ENCODE results near the gene NXPE1. TPM values are rescaled to one million over a fixed set of nuclear protein-coding genes. Genes with fewer than 3 reads are reported as not detected.
"Not testable (repeated sequence)": the region's sequence is repeated elsewhere in the genome, so short reads cannot be mapped to it uniquely, and the experiment has no call there.

The NXPE1 gene
- total RNA-seq: not detected

DNA sequence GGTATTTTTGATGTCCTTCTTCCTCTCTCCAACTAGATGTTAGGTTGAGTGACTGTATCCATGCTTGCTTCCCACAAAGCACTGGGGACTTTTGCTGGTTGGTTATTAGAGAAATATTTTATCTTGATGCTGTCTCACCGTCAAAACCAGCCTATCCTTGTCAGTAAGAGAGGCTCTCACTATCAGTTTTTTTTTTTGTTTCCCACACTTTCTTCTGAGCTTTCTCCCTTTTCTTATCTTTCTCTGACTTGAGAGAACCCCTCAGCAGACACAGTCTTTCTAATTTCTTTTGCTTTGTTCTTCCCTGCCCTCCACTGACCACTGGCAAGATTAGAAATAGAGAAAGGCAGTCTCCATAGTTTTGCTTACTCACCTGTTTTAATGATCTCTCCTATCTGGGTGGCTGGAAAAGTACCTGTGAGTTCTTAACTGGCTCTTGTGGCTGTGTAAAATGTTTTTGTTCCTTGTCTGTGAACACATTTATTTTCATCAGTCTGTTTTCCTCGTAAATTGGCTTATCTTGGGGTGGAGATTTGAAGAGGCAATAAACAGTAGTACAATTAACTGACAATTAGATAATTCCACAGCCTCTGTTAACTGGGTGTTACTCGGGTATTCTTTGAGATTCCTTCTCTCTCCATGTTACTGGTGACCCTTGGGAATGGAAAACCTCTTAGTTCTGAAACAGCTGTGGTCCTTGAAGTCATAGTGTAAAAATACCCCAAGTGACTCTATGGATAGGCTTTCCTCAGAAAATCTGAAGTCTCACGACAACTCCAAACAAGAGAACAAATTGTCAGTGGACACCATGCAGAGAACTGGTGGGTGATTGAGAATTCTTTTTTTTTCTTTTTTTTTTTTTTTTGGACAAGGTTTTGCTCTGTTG, at the start of gene NXPE1:
TSS of gene NXPE1 (minus strand) at position 457 of the 886 bp plus-strand sequence. CDS start 8,680 bp downstream, outside the sequence.
- DNase-seq (ENCODE audit: low spot score): no peak

DNA sequence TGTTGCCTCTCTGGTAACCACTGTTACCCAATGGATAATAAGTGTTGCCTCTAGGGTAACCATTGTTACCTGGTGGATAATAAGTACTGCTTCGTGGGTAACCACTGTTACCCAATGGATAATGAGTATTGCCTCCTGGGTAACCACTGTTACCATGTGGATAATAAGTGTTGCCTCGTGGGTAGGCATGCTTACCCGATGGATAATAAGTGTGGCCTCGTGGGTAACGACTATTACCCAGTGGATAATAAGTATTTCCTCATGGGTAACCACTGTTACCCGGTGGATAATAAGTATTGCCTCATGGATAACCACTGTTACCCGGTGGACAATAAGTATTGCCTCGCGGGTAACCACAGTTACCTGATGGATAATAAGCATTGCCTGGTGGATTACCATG, 49.7 kb upstream of the NXPE1 start:
- no peak for DNase-seq (ENCODE audit: low spot score)

DNA sequence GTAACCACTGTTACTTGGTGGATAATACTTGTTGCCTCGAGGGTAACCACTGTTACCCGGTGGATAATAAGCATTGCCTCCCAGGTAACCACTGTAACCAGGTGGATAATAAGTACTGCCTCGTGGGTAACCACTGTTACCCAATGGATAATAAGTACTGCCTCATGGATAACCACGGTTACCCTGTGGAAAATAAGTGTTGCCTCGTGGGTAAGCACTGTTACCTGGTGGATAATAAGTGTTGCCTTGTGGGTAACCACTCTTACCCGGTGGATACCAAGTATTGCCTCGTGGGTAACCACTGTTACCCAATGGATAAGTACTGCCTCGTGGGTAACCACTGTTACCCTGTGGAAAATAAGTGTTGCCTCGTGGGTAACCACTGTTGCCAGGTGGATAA, 48.9 kb upstream of the NXPE1 start:
- not testable (repeated sequence) for DNase-seq (ENCODE audit: low spot score)

DNA sequence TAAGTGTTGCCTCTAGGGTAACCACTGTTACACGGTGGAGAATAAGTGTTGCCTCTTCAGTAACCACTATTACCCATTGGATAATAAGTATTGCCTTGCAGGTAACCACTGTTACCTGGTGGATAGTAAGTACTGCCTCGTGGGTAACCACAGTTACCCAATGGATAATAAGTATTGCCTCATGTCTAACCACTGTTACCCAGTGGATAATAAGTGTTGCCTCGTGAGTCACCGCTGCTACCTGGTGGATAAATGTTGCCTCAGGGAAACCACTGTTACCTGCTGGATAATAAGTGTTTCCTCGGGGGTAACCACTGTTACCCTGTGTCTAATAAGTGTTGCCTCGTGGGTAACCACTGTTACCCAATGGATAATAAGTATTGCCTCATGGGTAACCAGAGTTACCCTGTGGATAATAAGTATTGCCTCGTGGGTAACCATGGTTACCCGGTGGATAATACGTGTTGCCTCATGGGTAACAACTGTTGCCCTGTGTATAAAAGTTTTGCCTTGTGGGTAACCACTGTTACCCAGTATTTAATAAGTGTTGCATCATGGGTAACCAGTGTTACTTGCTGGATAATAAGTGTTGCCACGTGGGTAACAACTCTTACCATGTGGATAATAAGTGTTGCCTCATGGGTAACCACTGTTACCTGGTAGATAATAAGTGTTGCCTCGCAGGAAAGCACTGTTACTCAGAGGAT, 48.2 kb upstream of the NXPE1 start:
- DNase-seq (ENCODE audit: low spot score): no peak

DNA sequence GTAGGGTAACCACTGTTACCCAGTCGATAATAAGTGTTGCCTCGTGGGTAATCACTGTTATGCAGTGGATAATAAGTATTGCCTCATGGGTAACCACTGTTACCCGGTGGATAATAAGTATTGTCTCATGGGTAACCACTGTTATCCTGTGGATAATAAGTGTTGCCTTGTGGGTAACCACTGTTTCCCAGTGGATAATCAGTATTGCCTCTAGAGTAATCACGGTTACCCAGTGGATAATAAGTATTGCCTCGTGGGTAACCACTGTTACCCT, 47.1 kb upstream of the NXPE1 start:
- not testable (repeated sequence) for DNase-seq (ENCODE audit: low spot score)

DNA sequence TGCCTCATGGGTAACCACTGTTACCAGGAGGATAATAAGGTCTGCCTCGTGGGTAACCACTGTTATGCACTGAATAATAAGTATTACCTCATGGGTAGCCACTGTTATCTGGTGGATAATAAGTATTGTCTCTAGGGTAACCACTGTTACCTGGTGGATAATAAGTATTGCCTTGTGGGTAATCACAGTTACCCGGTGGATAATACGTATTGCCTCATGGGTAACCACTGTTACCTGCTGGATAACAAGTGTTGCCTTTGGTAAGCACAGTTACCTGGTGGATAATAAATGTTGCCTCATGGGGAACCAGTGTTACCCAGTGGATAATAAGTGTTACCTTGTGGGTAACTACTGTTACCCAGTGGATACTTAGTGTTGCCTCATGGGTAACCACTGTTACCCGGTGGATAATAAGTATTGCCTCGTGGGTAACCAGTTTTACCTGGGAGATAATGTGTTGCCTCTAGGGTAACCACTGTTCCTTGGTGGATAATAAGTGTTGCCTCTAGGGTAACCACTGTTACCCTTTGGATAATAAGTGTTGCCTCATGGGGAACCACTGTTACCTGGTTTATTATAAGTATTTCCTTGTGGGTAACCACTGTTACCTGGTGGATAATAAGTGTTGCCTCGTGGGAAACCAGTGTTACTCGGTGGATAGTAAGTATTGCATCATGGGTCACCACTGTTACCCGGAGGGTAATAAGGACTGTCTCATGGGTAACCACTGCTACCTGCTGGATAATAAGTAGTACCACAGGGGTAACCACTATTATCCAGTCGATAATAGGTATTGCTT, 46.5 kb upstream of the NXPE1 start:
- no peak for DNase-seq (ENCODE audit: low spot score)

DNA sequence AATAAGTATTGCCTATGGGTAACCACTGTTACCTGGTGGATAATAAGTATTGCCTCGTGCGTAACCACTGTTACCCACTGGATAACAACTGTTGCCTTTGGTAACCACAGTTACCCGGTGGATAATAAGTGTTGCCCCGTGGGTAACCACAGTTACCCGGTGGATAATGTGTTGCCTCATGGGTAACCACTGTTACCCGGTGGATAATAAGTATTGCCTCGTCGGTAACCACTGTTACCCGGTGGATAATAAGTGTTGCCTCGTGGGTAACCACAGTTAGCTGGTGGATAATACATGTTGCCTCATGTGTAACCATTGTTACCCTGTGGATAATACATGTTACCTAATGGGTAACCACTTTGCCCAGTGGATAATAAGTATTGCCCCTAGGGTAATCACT, 45.7 kb upstream of the NXPE1 start:
- no peak for DNase-seq (ENCODE audit: low spot score)

DNA sequence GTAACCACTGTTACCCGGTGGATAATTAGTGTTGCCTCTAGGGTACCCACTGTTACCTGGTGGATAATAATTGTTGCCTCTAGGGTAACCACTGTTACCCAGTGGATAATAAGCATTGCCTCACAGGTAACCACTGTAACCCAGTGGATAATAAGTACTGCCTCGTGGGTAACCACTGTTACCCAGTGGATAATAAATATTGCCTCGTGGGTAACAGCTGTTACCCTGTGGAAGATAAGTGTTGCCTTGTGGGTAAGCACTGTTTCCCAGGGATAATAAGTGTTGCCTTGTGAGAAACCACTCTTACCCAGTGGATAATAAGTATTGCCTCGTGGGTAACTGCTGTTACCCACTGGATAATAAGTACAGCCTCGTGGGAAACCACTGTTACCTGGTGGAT, 45.2 kb upstream of the NXPE1 start:
- DNase-seq (ENCODE audit: low spot score): no peak

DNA sequence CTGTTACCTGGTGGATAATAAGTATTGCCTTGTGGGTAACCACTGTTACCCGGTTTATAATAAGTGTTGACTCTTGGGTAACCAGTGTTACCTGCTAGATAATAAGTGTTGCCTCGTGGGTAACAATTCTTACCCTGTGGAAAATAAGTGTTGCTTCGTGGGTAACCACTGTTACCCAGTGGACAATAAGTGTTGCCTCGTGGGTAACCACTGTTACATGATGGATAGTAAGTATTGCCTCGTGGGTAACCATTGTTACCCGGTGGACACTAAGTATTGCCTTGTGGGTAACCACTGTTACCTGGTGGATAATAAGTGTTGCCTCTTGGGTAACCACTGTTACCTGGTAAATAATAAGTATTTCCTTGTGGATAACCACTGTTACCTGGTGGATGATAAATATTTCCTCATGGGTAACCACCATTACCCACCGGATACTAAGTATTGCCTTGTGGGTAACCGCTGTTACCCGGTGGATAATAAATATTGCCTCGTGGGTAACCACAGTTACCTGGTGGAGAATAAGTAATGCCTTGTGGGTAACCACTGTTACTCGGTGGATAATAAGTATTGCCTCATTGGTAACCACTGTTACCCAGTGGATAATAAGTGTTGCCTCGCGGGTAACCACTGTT, 44.6 kb upstream of the NXPE1 start:
- no peak for DNase-seq (ENCODE audit: low spot score)

DNA sequence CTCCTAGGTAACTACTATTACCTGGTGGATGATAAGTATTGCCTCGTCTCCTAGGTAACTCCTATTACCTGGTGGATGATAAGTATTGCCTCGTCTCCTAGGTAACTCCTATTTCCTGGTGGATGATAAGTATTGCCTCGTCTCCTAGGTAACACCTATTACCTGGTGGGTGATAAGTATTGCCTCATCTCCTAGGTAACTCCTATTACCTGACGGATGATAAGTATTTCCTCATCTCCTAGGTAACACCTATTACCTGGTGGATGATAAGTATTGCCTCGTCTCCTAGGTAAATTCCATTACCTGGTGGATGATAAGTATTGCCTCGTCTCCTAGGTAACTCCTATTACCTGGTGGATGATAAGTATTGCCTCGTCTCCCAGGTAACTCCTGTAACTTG, 43.5 kb upstream of the NXPE1 start:
- DNase-seq (ENCODE audit: low spot score): not testable (repeated sequence)

DNA sequence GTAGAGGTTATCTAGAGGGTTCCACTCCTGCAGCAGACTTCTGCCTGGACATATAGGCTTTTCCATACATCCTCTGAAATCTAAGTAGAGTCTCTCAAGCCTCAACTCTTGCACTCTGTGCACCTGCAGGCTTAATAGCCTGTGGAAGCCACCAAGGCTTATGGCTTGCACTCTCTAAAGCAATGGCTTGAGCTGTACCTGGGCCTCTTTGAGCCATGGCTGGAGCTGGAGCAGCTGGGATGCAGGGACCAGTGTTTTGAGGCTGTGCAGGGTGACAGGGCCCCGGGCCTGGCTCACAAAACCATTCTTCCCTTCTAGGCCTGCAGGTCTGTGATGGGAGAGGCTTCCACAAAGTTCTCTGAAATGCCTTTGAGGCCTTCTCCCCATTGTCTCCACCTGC, 38.8 kb upstream of the NXPE1 start:
- DNase-seq (ENCODE audit: low spot score): no peak

DNA sequence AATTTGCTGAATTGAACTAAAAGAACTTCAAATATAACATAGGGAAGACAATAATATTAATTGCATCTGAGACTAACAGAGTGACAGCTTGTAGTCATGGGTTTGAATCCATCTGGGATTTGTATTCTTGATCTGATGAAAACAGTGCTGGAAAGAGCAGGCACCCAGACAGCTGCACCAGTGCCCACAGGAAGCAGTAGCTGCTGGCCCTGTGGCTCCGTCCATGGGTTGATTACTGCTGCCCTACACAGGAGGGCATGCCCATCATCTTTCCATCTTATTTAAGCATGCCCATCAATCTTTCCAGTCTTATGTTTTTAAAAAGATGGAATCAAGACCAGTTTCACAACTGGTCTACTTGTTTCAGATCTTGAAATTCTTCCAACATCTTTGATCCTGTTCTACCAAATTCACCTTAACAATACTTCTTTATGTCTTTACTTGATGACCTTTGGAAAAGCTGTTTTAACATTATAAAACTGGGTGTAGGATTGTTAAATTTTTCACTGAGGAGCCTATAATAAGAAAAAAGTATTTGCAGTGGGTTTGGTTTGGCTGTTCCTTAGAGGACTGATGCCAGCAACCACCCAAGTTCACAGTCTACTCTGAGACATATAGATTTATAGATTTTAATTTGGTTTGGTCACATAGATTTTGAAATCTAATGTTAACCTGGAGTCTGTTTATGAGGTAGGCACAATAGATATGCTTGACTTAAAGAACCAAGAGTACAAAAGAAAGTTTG, 36.7 kb upstream of the NXPE1 start:
- no peak for DNase-seq (ENCODE audit: low spot score)

DNA sequence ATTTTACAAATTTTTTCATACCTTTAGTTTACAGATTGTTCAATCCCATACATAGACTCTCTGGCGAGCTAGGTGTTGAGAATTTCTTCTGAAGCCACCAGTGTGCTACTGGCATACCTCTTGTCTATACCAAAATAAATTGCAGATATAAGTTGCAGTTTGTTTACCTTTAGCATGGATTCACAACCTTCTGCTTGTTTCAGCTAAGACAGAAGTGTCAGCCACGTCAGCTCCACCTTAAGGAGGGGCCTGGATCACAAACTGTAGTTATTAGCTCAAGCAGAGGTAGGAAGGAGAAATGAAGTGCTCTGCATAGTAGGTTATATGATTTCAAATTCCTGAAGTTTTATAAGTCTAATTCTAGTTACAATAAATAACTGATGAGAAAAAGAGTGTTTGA, 35.9 kb upstream of the NXPE1 start, which contains the start of gene NXPE4:
TSS of gene NXPE4 (minus strand) at position 216 of the 400 bp plus-strand sequence. CDS start 1,027 bp downstream, outside the sequence.
- no peak for DNase-seq (ENCODE audit: low spot score)

DNA sequence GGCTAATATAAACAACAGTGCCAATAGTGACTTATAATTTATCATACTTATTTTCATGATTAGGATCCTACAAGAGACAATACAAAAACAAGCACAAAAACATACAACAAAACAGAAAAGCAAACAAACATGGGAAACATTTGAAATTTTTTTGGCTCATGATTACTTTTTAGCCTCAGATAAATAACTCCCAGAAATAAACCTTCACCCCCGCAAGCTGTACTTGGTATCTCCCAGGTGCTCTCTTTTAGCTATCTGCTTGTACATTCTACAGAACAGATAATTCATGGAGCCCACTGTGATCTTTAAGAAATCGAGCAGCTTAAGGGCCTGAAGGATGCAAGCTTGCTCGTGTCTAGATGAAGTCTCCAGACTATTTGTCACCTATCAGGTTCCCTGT, 35.0 kb upstream of the NXPE1 start:
- no peak for DNase-seq (ENCODE audit: low spot score)

DNA sequence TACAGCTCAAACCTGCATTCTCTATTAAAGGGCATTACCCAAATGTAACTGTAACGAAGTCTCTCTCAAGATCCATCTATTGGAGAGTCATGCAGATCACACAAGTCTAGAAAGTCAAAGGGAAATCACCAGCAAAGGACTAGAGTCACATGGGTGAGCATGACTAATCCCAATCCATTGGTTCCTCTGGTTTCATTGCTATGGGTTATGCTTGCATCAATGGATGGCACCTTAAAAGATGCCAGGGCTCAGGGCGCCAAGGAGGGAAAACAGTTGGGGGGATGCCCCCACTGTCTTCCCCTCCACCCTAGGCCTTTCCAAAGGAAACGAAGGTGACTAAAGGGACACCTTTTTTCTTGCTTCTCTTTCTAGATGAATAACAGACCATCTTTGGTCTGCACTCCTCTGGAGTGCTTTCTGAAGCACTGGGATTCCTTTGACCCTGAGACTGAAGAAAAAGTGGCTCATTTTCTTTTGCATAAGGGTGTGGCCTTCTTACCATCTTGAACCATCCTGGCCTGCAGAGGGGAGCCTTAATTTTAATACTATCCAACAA, 27.8 kb upstream of the NXPE1 start:
- DNase-seq (ENCODE audit: low spot score): no peak

DNA sequence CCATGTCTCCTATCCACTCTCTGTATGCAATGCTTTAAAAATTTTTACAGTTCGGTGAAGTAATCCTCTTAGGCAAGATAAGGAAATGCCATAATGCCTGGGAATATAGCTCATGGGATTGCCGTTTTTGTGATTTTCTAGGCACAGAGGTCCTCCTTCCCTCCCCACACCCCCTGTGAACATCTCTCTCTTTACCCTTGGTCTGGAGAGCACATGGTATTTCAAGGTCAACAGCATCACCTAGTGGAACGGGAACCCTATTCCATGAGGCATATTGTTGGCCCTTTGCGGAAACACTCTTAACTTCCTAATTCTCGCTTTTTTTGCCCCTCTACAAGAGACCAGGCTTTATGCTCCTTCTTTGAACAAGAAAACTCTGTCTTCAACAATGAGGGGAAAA, 27.1 kb upstream of the NXPE1 start:
- DNase-seq (ENCODE audit: low spot score): no peak

DNA sequence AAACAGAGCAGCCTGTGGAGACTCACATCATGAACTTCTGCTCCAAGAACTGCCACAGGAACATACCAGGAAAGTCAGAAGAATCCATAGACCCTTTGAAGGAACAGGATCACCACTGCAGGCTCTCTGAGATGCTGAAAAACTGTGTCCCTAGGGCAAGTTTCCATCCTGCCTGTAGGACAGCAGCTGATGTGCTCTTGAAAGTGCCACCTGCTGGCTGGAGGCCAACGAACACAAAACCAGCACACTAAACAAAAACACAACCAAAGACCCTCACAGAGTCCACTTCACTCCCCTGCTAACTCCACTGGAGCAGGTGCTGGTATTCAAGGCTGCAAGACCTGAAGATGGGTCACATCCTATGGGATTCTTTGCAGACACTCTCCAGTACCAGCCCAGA, 12.0 kb upstream of the NXPE1 start:
- no peak for DNase-seq (ENCODE audit: low spot score)

DNA sequence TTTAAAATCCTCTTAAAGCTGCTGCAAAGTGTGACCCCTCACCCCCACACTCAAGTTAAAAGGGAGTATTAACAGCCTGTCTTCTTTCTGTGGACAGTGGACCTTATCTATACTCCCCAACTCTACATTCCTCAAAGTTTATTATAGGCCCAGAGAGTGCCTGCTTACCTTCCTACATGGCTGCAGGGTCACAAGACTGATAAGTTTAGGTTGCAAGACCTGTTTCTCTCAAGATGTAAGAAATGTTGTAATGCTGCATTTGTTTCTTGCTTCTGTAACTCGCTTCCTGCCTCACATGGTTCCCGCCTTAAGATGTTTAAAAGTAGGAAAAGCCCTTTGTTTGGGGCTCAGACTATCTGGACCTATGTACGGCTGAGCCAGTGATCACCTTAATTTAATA, 10.1 kb upstream of the NXPE1 start:
- no peak for DNase-seq (ENCODE audit: low spot score)

DNA sequence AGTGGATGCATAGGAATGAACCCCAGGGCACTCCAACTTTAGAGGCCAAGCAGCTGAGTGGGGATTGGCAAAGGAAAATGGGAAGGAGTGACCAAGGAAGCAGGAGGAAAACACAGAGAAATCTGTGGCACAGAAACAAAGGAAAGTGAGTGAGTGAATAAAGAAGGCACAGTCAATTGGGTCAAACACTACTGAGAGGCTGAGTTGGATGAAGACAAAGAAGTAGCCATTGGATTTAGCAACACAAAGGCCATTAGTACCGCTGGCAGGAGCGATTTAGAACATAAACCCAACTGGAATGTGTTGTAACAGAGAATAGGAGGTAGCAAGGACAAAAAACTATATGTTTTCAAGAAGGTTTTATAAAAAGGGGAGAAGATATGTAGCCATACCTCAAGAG, 6.6 kb upstream of the NXPE1 start:
- no peak for DNase-seq (ENCODE audit: low spot score)

DNA sequence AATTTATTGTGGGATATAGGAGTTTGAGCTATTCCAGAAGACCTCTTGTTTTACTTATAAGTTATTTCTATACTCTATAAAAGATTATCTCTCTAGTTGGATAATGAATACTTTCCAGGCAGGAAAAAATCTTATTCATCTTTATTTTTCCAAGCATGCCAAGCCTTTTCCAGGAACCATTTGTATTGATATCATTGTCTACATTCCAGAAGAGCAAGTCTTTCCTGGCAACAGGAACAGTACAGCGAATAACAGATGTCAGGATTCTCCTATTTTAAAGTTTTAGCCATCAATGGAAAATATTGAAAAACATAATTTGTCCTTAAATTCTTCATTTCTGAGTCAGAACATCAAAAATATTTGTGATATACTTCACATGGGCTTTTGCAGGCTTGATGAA, 5.2 kb upstream of the NXPE1 start:
- DNase-seq (ENCODE audit: low spot score): no peak

DNA sequence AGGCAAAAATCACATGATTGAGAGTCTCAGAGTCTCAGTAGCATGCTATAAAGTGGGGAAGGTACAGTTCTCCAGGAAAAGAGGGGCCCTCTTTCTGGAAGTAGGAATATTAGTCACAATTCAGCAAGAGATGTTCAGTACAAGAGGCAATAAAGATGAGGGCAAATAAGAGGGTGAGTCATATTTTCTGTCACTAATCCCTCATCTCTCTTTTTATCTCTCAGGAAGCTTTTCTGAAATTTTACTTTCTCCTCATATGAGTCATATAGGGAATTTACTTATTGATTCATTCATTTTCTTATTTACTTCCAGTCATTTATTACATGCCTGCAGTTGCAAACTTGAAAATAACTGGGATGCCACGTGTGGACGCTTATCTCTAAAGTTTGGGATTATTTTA, 3.4 kb upstream of the NXPE1 start:
- no peak for DNase-seq (ENCODE audit: low spot score)

Measured in mucosa of gallbladder (tissue), 1 donor.